ENCODE results near the gene NUPR1. TPM values are rescaled to one million over a fixed set of nuclear protein-coding genes. Genes with fewer than 3 reads are reported as not detected.

The NUPR1 gene
- total and polyA plus RNA-seq, 2 of the 13 experiments (the other 11 are each of a cell fraction or from before 2014, with no cell fraction given), result 18.0 to 25.6 TPM

DNA sequence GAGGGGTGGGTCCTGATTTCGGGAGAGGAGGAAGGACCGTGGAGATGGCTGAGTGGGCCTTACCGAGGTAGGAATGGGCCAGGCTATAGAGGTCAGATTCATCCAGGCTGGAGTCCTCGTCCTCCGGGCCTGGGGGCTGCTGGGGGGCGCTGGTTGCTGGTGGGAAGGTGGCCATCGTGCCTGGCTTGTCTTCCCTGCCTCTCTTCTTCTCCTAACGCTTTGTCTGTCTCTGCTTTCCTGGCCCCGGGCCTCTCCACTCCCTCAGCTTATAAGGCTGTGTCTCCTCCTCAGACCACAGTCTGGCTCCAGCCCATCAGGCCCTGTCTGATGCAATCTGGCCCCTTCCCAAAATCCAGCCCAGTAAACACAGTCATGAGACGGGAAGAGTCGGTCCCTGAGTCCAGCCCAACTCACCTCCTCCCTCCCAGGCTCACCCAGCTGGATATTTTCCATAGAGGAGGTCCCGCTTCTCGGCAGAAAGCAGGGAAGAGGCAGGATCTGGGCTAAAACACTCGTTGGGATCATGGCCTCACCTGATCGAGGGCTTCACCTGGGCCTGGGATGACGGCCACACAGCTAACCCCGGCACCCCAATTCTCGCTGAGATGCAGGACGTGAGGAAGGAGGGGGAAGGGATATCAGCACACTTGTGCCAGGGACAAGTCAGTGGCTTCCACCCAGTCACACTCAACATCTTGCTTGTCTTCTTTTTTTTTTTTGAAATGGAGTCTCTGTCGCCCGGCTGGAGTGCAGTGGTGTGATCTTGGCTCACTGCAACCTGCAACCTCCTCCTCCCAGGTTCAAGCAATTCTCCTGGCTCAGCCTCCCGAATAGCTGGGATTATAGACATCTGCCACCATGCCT is at the start of gene NUPR1 (continued):
- TF ChIP-seq KLF12 (CRISPR knock-in tag; IDR thresholded peaks at IDR 0.05; ENCODE audit: borderline replicate concordance), result no peak
- 0 out of 2 replicates have a peak, but pooled peaks have one; percentile 48 for TF ChIP-seq ZNF629 (CRISPR knock-in tag; conservative IDR thresholded peaks at IDR 0.05)
- no peak for TF ChIP-seq HOXA7 (CRISPR knock-in tag; IDR thresholded peaks at IDR 0.05)
- TF ChIP-seq, protein P1, sequence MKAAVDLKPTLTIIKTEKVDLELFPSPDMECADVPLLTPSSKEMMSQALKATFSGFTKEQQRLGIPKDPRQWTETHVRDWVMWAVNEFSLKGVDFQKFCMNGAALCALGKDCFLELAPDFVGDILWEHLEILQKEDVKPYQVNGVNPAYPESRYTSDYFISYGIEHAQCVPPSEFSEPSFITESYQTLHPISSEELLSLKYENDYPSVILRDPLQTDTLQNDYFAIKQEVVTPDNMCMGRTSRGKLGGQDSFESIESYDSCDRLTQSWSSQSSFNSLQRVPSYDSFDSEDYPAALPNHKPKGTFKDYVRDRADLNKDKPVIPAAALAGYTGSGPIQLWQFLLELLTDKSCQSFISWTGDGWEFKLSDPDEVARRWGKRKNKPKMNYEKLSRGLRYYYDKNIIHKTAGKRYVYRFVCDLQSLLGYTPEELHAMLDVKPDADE (CRISPR knock-in tag; IDR thresholded peaks at IDR 0.05), result no peak
- no peak for TF ChIP-seq NCOA1 (CRISPR knock-in tag; IDR thresholded peaks at IDR 0.05)
- no peak for TF ChIP-seq ZNF652 (CRISPR knock-in tag; IDR thresholded peaks at IDR 0.05; ENCODE audit: borderline replicate concordance, low read depth)
- TF ChIP-seq NKX3-1 (CRISPR knock-in tag; IDR thresholded peaks at IDR 0.05), result 0 out of 2 replicates have a peak, but pooled peaks have one; percentile 31
- TF ChIP-seq U2AF1 (optimal IDR thresholded peaks at IDR 0.05; ENCODE audit: low read depth, low read length), result no peak
- TF ChIP-seq, protein P2, sequence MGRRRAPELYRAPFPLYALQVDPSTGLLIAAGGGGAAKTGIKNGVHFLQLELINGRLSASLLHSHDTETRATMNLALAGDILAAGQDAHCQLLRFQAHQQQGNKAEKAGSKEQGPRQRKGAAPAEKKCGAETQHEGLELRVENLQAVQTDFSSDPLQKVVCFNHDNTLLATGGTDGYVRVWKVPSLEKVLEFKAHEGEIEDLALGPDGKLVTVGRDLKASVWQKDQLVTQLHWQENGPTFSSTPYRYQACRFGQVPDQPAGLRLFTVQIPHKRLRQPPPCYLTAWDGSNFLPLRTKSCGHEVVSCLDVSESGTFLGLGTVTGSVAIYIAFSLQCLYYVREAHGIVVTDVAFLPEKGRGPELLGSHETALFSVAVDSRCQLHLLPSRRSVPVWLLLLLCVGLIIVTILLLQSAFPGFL (CRISPR knock-in tag; IDR thresholded peaks at IDR 0.05), result no peak
- TF ChIP-seq HOXA5 (CRISPR knock-in tag; IDR thresholded peaks at IDR 0.05), result no peak; the same call in 1 of the 2 replicates
- no peak for TF ChIP-seq ATAD3A (CRISPR knock-in tag; IDR thresholded peaks at IDR 0.05)
- peak; percentile 78 for TF ChIP-seq ZNF792 (CRISPR knock-in tag; IDR thresholded peaks at IDR 0.05)
- peak; percentile 69; the same call in 1 of the 2 replicates for TF ChIP-seq GATAD2A (CRISPR knock-in tag; IDR thresholded peaks at IDR 0.05)
- no peak for TF ChIP-seq ZNF460 (CRISPR knock-in tag; IDR thresholded peaks at IDR 0.05; ENCODE audit: borderline replicate concordance)
- TF ChIP-seq ZNF614 (CRISPR knock-in tag; IDR thresholded peaks at IDR 0.05; ENCODE audit: borderline replicate concordance), result no peak
- TF ChIP-seq NFKBIZ (CRISPR knock-in tag; IDR thresholded peaks at IDR 0.05), result peak; percentile 87
- TF ChIP-seq, protein P3, sequence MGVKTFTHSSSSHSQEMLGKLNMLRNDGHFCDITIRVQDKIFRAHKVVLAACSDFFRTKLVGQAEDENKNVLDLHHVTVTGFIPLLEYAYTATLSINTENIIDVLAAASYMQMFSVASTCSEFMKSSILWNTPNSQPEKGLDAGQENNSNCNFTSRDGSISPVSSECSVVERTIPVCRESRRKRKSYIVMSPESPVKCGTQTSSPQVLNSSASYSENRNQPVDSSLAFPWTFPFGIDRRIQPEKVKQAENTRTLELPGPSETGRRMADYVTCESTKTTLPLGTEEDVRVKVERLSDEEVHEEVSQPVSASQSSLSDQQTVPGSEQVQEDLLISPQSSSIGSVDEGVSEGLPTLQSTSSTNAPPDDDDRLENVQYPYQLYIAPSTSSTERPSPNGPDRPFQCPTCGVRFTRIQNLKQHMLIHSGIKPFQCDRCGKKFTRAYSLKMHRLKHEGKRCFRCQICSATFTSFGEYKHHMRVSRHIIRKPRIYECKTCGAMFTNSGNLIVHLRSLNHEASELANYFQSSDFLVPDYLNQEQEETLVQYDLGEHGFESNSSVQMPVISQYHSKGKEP (CRISPR knock-in tag; IDR thresholded peaks at IDR 0.05), result no peak
- TF ChIP-seq STAG1 (CRISPR knock-in tag; IDR thresholded peaks at IDR 0.05), result 0 out of 2 replicates have a peak, but pooled peaks have one; percentile 27
- TF ChIP-seq, protein P4, sequence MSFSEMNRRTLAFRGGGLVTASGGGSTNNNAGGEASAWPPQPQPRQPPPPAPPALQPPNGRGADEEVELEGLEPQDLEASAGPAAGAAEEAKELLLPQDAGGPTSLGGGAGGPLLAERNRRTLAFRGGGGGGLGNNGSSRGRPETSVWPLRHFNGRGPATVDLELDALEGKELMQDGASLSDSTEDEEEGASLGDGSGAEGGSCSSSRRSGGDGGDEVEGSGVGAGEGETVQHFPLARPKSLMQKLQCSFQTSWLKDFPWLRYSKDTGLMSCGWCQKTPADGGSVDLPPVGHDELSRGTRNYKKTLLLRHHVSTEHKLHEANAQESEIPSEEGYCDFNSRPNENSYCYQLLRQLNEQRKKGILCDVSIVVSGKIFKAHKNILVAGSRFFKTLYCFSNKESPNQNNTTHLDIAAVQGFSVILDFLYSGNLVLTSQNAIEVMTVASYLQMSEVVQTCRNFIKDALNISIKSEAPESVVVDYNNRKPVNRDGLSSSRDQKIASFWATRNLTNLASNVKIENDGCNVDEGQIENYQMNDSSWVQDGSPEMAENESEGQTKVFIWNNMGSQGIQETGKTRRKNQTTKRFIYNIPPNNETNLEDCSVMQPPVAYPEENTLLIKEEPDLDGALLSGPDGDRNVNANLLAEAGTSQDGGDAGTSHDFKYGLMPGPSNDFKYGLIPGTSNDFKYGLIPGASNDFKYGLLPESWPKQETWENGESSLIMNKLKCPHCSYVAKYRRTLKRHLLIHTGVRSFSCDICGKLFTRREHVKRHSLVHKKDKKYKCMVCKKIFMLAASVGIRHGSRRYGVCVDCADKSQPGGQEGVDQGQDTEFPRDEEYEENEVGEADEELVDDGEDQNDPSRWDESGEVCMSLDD (CRISPR knock-in tag; IDR thresholded peaks at IDR 0.05; ENCODE audit: borderline replicate concordance), result peak; percentile 74; the same call in 1 of the 2 replicates
- TF ChIP-seq, protein P5, sequence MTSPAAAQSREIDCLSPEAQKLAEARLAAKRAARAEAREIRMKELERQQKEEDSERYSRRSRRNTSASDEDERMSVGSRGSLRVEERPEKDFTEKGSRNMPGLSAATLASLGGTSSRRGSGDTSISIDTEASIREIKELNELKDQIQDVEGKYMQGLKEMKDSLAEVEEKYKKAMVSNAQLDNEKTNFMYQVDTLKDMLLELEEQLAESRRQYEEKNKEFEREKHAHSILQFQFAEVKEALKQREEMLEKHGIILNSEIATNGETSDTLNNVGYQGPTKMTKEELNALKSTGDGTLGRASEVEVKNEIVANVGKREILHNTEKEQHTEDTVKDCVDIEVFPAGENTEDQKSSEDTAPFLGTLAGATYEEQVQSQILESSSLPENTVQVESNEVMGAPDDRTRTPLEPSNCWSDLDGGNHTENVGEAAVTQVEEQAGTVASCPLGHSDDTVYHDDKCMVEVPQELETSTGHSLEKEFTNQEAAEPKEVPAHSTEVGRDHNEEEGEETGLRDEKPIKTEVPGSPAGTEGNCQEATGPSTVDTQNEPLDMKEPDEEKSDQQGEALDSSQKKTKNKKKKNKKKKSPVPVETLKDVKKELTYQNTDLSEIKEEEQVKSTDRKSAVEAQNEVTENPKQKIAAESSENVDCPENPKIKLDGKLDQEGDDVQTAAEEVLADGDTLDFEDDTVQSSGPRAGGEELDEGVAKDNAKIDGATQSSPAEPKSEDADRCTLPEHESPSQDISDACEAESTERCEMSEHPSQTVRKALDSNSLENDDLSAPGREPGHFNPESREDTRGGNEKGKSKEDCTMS (CRISPR knock-in tag; conservative IDR thresholded peaks at IDR 0.05), result no peak
